Activated CD4-positive, CD25-positive, alpha-beta regulatory T cell treated with anti-CD3 and anti-CD28 coated beads, Interleukin-2, amount 50 U/mL, for 24 hours (primary cell): ENCODE results near the gene DRAM1.

ENCODE experiments used
- ATAC-seq, 2 donors: fragments of 150-1000 bp; cut with Tn5 transposase; one replicate each; pipeline ENCODE4 v1.10.0; 2021; ENCODE audit warnings: mild to moderate bottlenecking in 1 of 2, moderate library complexity in 1 of 2

The DRAM1 gene

DNA sequence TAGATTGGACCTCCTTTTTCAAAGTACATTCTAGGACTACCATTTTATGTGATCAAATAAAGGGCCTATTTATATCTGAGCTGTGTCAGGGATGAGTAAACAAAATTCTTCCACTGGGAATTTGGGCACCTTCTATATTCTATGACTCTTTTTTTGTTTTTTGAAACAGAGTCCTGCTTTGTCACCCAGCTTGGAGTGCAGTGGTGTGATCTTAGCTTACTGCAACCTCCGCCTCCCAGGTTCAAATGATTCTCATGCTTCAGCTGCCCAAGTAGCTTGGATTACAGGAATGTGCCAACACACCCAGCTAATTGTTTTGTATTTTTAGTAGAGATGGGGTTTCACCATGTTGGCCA is 64.8 kb downstream of the DRAM1 start:
- ATAC-seq: no peak

DNA sequence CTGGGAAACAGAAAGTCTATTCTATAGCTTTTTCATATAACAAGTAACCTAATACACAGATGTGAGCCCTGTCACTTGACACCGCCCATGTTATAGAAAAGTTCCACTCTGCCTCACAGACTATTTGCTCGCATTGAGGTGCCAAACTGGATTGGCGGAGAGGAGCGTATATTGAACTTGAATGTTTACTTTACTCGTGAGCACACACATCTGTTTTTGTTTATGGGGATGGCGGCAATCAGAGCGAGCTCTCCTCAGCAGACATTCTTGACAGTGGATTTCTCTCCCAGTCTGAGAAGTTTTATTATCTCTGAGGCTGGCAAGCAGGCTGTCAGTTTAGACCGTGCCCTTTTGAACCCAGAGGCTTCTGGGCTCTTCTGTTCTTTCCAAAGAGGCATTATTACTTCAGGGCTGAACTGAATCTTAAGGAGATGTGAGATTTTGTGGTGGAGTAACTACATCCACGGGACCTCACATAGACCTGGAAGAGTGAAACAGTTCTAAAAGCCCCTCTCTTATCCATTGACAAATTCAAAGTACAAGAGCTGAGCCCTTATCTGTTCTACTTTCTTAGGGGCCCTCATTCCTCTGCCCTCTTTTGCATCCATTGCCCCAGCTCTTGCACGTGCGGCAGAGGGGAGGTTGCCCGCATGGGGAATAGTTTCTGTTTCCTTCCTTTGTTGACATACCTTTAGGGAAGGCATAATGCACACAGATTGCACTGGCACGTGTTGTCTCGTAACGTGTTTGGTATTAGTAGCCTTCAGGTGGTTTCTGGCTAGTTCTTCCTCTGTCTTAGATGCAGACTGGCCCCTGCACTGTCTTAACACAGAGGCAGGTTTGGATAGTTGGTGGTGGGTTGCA is 68.2 kb downstream of the DRAM1 start:
- no peak for ATAC-seq

DNA sequence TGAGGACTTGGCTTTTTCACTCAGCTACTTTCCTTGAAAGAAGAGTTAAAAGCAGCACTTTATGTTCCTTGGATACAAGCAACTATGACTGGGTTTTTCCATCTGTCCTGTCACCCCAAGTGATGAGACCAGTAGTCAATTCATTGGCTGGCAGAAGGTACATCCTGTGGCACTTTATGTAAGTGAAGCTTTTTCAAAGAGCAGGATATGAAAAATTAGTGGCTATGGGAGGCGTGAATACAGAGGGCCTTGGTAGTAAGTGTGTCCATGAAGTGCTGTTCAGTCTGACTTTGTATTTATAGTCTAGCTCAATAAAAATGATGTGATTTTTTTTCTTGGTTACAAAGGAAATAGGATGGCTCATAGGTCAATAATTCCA is 68.8 kb downstream of the DRAM1 start:
- ATAC-seq: no peak

DNA sequence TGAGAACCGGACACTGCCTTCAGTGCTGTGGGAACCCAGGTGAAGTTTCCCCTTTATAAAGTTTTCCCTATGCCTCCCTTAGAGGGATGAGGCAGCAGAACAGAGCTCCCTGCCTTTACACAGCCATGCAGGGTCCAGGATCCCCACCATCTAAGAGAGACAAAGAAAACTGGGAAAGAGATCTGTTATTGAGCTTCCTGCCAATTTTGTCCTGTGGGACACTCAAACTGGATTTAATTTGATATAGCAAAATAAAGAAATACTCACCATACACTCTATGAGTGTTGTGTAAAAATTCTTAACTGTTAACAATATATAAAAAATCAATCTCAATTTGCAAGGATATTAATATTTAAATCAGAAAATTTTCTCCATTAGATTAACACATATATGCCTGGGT is 69.9 kb downstream of the DRAM1 start:
- ATAC-seq: no peak

DNA sequence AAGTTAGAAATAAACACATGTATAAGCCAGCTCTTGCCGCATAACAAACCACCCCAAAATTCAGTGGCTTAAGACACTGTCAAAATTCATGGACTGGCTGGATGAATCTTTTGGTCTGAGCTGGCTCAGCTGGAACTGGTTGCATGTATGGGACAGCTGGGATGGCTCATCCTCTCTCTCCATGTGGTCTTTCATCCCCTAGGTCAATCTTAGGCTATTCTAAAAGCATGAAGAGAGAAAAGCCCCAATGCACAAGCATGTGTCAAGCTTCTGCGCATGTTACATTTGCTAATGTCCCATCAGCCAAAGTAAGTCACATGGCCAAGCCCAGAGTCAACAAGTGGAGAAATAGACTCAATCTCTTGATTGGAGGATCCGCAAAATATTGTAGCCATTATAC is 71.0 kb downstream of the DRAM1 start:
- no peak for ATAC-seq

DNA sequence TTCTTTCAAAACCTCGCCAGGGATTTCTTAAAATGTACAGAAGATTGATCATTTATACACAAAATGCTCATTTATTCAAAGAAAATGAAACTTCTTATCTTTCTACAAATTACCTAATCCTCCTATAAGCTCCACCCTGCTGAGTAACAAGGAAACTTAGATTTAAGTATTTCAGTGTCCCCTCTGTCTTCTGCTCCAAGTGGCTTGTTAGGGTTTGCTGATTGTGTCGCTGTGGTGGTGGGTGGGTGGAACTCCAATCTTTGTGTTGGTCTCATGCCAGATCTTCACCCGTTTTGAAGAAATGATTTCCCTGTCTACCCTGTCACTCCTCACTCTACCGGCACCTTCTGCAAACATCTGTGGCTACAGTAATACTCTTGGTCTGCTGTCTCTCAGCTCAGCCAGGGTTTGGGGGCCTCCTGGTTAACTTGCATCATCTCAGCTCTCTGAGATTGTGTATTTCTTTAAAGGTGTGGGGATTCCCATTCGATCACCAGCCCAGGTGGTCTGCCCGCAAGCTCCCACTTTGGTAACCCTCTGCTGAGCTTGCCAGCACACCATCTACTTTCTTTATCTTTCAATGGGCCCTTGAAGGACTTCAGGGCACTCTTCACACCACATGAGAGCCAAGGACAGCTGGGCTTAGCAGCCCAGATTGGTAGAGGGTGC is 73.8 kb downstream of the DRAM1 start:
- ATAC-seq: peak; percentile 45 to 46

DNA sequence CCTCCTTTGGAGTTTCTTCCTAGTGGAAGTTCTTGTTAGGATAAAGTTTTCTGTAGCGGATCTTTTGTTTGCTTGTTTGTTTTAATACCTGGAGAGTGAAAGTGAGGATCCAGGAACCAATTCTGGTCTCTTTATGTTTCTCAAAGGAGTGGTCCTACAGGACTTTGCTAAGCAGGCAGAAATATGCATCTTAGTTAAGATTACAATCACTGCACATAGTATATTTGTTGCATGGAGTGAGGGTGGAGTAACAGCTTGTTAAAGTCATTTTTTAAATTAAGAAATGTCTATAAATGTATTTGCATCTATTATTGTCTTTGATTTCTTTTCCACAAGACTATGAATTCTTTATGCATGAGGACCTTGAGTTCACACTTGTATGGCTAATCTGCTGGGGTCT is 76.7 kb downstream of the DRAM1 start:
- no peak for ATAC-seq

DNA sequence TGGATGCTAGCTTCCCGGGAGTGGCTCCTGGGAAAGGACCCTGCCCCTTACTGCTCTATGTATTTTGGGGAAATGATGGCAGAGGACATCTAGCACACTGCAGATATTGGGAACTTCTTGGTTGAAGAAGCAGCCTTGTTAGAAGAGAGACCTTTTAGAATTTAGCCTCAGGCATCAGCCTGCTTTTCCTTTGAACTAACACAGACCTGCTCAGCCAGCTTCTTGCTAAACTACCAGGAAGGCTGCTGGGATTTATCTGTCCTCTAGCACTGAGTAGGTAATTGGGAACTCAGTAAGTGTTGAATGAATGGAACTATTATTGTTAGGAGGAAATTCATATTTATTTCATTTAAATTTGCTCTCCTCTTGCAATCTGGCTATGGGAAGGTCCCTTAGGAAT is 77.3 kb downstream of the DRAM1 start:
- no peak for ATAC-seq

DNA sequence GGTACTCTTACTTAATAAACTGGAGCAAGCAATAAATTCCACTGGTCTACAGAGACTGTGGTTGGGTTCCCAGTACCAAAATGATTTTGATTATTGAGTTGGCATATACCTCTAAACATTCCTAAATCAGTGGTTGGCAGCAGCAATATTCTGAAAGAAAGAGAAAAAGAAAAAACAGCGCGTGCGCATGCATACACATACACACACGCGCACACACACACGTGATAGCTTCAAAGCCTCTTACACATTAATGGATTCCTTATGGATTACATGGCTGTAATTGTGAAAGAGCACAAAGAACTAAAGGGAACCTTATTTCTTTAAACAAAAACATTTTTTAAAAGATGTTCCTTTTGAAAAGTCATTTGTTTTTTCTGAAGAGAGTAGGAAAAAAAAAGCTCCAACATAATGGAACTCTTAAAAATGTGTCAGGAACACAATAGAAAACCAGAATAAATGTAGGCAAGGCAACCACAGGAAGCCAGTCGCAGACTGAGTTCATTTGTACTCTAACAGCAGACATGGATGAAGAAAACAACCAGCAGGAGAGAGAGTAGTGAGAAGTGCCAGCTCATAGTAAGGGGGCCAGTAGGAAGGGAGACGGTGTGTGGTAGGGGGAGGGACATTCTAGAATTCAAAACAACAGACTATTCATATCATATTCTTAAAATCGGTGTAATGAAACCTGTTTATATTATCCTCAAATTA is 80.0 kb downstream of the DRAM1 start:
- no peak for ATAC-seq

DNA sequence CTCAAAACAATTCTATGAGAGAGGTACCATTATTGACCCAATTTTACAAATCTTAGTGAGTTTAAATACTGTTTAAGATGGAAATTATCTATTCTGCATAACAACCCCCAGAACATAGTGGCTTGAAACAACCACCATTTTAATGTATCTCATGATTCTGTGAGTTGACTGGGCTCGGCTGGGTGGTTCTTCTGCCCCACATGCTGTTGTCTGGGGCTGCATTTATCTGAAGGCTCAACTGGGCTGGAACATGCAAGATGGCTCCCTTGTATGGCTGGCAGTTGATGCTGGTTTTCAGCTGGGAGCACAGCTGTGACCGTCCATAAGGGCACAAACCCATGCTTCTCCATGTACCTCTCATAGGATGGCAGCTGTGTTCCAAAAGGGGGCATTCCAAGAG is 82.2 kb downstream of the DRAM1 start:
- no peak for ATAC-seq

DNA sequence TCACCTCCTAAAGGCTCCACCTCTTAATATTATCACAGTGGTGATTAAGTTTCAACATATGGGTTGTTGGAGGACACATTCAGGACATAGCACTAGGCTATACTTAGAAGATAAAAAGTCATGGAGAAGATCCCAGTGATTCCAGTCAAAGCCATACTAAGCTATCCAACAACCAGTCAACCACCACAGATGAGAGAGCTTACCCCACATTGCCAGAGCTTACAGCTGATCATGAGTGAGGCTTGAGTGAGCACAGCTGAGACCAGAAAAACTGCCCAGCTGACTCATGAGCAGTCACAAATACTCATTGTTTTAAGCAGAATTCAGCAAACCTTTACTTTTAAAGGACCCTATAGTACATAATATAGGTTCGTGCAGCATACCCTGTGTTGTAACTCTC is 85.1 kb downstream of the DRAM1 start:
- ATAC-seq: no peak

DNA sequence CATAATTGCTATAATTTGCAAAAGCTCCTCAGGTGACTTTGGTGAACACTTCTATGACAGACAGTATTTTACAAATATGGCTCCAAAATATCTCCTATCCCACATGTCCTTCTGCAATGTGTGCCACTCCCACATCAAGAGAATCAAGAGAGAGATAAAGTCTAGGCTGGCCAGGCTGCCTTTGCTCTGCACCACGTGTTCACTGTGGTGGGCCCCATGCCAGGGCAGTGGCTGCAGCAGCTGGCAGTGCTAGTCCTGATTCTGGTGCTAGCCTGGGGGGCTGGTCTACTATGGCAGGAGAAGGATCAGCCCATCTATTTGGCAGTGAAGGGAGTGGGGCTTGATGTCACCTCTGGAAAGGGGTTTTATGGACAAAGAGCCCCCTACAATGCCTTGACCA is 86.3 kb downstream of the DRAM1 start:
- ATAC-seq: no peak

DNA sequence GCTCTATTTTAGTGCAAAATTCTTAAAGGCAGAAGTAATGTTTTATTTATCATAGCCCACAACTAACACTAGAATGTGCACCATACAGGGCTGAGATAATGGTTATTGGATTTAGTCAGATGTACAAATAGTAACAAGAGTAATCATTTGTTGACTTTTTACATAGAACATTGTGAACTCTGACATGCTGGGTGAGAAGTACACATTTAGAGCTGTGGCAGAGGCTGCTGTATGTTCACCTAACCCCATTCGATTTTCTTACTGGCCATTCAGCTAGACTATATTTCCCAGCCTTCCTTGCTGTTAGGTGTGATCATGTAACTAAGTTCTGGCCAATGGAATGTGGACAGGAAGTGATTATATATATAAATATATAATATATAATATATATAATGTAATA is 89.1 kb downstream of the DRAM1 start:
- no peak for ATAC-seq

DNA sequence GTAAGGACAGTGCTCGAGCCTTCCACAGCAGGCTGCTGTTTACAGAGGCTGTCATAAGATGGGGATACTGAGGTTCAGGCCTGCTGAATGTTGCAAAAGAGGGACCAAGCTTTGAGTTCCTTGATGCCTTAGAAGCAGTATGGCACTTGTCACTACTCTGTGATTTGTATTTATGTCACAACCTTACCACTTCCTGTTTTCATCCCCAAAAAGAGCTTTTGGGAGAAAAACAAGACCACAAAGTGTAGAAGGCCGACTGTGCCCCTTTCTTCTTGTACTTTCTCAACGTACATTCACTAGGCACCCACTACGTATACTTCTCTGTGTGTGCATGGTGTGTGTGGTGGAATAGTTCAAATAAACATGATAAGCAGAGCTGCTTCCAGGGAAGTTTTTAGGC is 90.1 kb downstream of the DRAM1 start:
- ATAC-seq: no peak

DNA sequence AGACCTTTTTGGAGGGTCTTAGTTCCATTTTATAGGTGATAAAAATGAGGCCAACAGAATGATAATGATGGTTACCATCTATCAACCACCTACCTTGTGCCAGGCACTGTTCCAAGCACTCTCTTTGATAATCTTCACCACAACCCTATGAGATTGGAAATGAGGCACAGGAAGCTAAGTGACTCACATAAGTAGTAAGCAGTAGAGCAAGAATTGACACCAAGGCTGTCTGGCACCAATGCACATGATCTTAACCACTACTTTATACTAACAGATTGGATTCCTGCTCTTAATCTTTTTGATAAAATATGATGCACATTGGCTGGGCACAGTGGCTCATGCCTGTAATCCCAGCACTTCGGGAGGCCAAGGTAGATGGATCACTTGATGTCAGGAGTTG is 91.4 kb downstream of the DRAM1 start:
- no peak for ATAC-seq
